ENCODE results near the gene MKI67.

DNA sequence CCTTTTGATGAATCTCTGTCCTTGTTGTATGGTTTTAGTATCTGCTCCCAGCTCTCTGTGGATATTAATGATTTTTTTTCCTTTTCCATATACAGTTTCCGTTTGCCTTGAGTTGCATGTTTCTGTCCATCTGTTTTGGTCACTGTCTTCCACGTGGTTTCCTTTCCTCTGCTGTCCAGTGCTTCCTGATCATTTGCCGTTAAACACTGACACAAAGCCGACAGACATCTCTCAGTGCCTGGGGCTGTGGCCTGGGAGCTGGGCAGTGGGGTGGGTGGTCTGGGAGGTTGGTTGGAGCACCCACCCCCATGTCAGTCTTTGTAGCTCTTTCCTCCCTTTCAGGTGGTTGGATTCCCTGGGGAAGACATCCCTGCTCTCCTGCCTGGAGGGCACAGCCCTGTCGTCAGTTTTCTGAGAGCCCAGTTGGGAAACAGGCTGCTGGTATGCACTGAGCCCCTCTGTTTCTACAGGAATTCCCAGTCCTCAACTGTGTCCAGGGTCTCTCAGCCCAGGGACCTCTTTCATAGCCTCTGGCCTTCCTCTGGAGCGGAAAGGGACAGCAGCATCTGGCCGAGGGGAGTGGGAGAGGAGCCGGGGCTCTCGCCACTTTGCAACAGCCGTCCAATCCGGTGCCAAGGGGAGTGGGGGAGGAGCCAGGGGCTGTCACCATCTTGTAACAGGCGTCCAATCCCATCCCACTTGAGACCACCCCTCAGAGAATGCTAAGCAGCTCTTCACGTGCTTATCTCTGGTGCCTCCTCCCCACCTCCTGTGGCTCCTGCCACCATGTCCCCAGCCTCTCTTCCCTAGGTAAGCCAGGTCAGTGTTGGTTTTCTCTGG lies 26.7 kb upstream of the MKI67 start:
- no peak for TF ChIP-seq POLR2A (IDR thresholded peaks at IDR 0.05)
- TF ChIP-seq CTCF (IDR thresholded peaks at IDR 0.05 in 8 of 11, conservative IDR thresholded peaks at IDR 0.05 in 3 of 11): no peak

All from spleen (tissue), 7 donors.